Measurements from ENCODE around the gene GDI1. TPM values are rescaled to one million over a fixed set of nuclear protein-coding genes. Genes with fewer than 3 reads are reported as not detected.

GDI1 gene
- total and polyA plus RNA-seq, 10 of the 15 experiments (the other 5 are each of a cell fraction or from before 2014, with no cell fraction given): 0.92 to 102 (median 49.6) TPM

DNA sequence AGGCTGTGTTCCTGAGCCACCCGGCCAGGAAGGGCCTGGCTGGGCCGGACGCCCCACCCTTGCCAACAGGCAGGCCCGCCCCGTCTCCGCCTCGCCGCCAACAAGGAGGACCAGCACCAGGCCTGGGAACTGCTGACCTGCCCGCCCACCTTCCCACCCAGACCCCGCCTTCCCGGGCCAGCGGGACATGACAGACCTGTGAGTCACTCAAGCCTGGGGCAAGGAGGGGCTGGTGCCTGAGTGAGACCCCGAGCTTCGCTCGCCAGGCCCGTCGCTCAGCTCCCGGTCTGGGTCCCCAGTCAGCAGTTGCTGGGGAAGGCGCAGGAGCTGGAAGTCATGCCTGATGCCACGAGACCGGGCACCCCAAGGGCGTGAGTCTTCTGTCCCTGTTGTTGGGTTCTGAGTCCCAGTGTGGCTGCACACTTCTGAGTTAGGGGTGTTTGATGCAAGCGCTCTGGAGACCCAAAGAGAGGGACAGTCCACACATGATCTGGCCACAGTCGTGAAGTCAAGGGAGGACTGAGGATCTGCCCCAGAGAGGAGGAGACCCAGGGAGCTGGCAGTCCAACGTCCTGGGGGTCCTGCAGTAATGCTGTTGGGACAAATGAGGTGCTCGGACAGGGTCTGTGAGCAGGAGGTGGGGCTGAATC, 27.6 kb upstream of the GDI1 start, which contains the start of gene DNASE1L1:
DNASE1L1 (minus strand) TSS at position 33 of the 650 bp plus-strand sequence. CDS start 3,686 bp downstream, outside the sequence.
- DNase-seq (ENCODE audit: low read depth, low spot score) (no peak), ATAC-seq (no peak), FAIRE-seq (no peak)
- no peaks in the 10 kb centered on the region for H4K20me1 ChIP-seq (ENCODE audit: control insufficient read depth, insufficient read depth)
- no peak within 1 kb of the TSS for H3K27ac ChIP-seq (ENCODE audit: control insufficient read depth, insufficient read depth)
- SMC1A ChIA-PET (ENCODE audit: uncharacterized antibody, unreplicated experiment): no interaction called here
- POLR2A ChIA-PET: interaction anchor here (0.6 to 4.6 kb wide), 4 partner anchors 9 to 19 kb away, joined by 3 to 32 read pairs (median 12); partner anchors contain the start of genes ATP6AP1 and RPL10
- in situ Hi-C loops (cut with MboI): no loop called here
- no peak within 1 kb of the TSS for H3K9ac ChIP-seq (ENCODE audit: control insufficient read depth, insufficient read depth, low read length)
- TF ChIP-seq SMC3 (IDR thresholded peaks at IDR 0.05; ENCODE audit: borderline replicate concordance, low read length) (no peak), IRF4 (IDR thresholded peaks at IDR 0.05; ENCODE audit: low read depth, low read length) (no peak), ZNF207 (IDR thresholded peaks at IDR 0.05; ENCODE audit: borderline replicate concordance) (no peak), TBL1XR1 (IDR thresholded peaks at IDR 0.05; ENCODE audit: low read depth, low read length) (no peak), CHD2 (IDR thresholded peaks at IDR 0.05; ENCODE audit: borderline replicate concordance, low read depth, low read length) (no peak)
- no peak within 1 kb of the TSS for H2AFZ ChIP-seq (ENCODE audit: control insufficient read depth, low read depth, low read length)
- no peak within 1 kb of the TSS for H3K4me3 ChIP-seq
- no peaks in the 10 kb centered on the region for H3K4me1 ChIP-seq (ENCODE audit: control insufficient read depth, insufficient read depth, low read length)
- peak within 1 kb of the TSS; percentile 33; the same call in 1 of the 2 replicates for H3K4me2 ChIP-seq (ENCODE audit: control insufficient read depth, insufficient read depth)
- CTCF ChIA-PET: interaction anchor here (2.5 kb wide), 1 partner anchor 10 kb away, joined by 12 read pairs; the partner anchor contains the start of gene RPL10
- intact Hi-C loops (cut with micrococcal nuclease; ENCODE audit: unreplicated experiment): no loop called here
- 17% methylated on average over 24 of the region's 26 CpGs for WGBS (ENCODE audit: insufficient coverage, insufficient replicate concordance, low lambda C conversion rate, missing lambda C conversion rate)
- no peaks in the 10 kb centered on the region for H3K27me3 ChIP-seq (replicated peaks in 1 of 2; ENCODE audit: control insufficient read depth in 2 of 2, insufficient read depth in 2 of 2, low read length in 1 of 2)
- H3K36me3 ChIP-seq (ENCODE audit: control insufficient read depth in 2 of 2, insufficient read depth in 2 of 2, low read length in 1 of 2): no peaks in the 10 kb centered on the region
- no peaks in the 10 kb centered on the region; the same call in 2 of the 3 replicates for H3K9me3 ChIP-seq (replicated peaks; ENCODE audit: control insufficient read depth, insufficient read depth, low read length)
- BruUV-seq (replicated peaks): no TSS peak
- RAD21 ChIA-PET (ENCODE audit: unreplicated experiment): no interaction called here
- H3K79me2 ChIP-seq (ENCODE audit: control insufficient read depth, insufficient read depth, low read length): peaks cover 7% of the 10 kb centered on the region

DNA sequence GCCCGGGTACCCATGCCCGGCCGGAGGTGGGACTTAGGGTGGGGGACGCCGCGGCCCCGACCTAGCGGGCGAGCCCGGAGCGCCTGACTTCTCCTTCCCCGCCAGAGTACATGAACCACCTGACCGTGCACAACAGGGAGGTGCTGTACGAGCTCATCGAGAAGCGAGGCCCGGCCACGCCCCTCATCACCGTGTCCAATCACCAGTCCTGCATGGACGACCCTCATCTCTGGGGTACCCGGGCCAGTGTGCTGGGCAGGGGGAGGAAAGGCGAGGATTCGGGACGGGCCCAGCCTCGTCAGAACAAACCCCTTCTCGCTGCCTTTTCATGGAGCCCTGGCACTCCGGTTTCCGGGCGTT, 25.0 kb upstream of the GDI1 start:
- POLR2A ChIA-PET: interaction anchor here (0.5 to 4.6 kb wide), 11 partner anchors 9 to 79 kb away, joined by 3 to 32 read pairs (median 4); partner anchors contain the start of genes ATP6AP1 and SLC10A3
- CTCF ChIA-PET: interaction anchor here (0.6 to 2.5 kb wide), 4 partner anchors 13 to 115 kb away, joined by 3 to 12 read pairs (median 4); partner anchors contain the start of gene RPL10
- intact Hi-C loops (cut with micrococcal nuclease; ENCODE audit: unreplicated experiment): loop anchor here (2.0 kb wide), 1 partner anchor 67 kb away; the partner anchor contains the start of gene LAGE3
- TF ChIP-seq SUZ12 (IDR thresholded peaks at IDR 0.05; ENCODE audit: unreplicated experiment): no peak
- no peak for TF ChIP-seq ZNF207 (IDR thresholded peaks at IDR 0.05; ENCODE audit: borderline replicate concordance)
- no peak for TF ChIP-seq ZNF622 (IDR thresholded peaks at IDR 0.05)
- TF ChIP-seq, protein P1, sequence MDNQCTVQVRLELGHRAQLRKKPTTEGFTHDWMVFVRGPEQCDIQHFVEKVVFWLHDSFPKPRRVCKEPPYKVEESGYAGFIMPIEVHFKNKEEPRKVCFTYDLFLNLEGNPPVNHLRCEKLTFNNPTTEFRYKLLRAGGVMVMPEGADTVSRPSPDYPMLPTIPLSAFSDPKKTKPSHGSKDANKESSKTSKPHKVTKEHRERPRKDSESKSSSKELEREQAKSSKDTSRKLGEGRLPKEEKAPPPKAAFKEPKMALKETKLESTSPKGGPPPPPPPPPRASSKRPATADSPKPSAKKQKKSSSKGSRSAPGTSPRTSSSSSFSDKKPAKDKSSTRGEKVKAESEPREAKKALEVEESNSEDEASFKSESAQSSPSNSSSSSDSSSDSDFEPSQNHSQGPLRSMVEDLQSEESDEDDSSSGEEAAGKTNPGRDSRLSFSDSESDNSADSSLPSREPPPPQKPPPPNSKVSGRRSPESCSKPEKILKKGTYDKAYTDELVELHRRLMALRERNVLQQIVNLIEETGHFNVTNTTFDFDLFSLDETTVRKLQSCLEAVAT (IDR thresholded peaks at IDR 0.05): no peak
- TF ChIP-seq JUNB (IDR thresholded peaks at IDR 0.05): no peak
- TF ChIP-seq ASH2L (IDR thresholded peaks at IDR 0.05; ENCODE audit: borderline replicate concordance, low read depth): no peak
- TF ChIP-seq, protein P2, sequence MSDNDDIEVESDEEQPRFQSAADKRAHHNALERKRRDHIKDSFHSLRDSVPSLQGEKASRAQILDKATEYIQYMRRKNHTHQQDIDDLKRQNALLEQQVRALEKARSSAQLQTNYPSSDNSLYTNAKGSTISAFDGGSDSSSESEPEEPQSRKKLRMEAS (IDR thresholded peaks at IDR 0.05; ENCODE audit: low read depth, low read length): no peak
- TF ChIP-seq POLR2A (IDR thresholded peaks at IDR 0.05; ENCODE audit: low read depth, low read length): peak; percentile 55; the same call in 1 of the 2 replicates
- TF ChIP-seq USF1 (IDR thresholded peaks at IDR 0.05; ENCODE audit: borderline replicate concordance, extremely low read length, insufficient read depth, low read depth, low read length): no peak
- no peak for TF ChIP-seq KLF5 (IDR thresholded peaks at IDR 0.05; ENCODE audit: partially characterized antibody)

More for the DNA sequence above, 25.0 kb upstream of the GDI1 start:
- Histone ChIP-seq H3K79me2 (ENCODE audit: control insufficient read depth, insufficient read depth, low read length) (peaks cover 7% of the 10 kb centered on the region), H3K27ac (ENCODE audit: control insufficient read depth, insufficient read depth) (peak overlapping the region; percentile 86), H3K9me3 (replicated peaks; ENCODE audit: control insufficient read depth, insufficient read depth, low read length) (no peaks in the 10 kb centered on the region; the same call in 2 of the 3 replicates), H3K4me1 (ENCODE audit: control insufficient read depth, insufficient read depth, low read length) (no peaks in the 10 kb centered on the region), H2AFZ (ENCODE audit: control insufficient read depth, low read depth, low read length) (peak overlapping the region; percentile 29), H3K4me3 (peak overlapping the region; percentile 81), H3K27me3 (replicated peaks in 1 of 2; ENCODE audit: control insufficient read depth in 2 of 2, insufficient read depth in 2 of 2, low read length in 1 of 2) (no peaks in the 10 kb centered on the region), H3K36me3 (ENCODE audit: control insufficient read depth in 2 of 2, insufficient read depth in 2 of 2, low read length in 1 of 2) (no peaks in the 10 kb centered on the region), H4K20me1 (ENCODE audit: control insufficient read depth, insufficient read depth) (no peaks in the 10 kb centered on the region), H3K4me2 (ENCODE audit: control insufficient read depth, insufficient read depth) (peak overlapping the region; percentile 77), H3K9ac (ENCODE audit: control insufficient read depth, insufficient read depth, low read length) (peak overlapping the region; percentile 77)
- SMC1A ChIA-PET (ENCODE audit: uncharacterized antibody, unreplicated experiment): interaction anchor here (1.2 kb wide), 1 partner anchor 12 kb away, joined by 4 read pairs; no protein-coding TSS in a partner anchor
- RAD21 ChIA-PET (ENCODE audit: unreplicated experiment): interaction anchor here (0.8 to 2.1 kb wide), 5 partner anchors 13 to 115 kb away, joined by 3 to 9 read pairs (median 5); partner anchors contain the start of gene SLC10A3
- in situ Hi-C loops (cut with MboI): no loop called here
- BruUV-seq (replicated peaks): no TSS peak
- FAIRE-seq: peak; percentile 59
- DNase-seq (ENCODE audit: low read depth, low spot score): no peak
- 40% methylated on average over 23 of the region's 29 CpGs for WGBS (ENCODE audit: insufficient coverage, insufficient replicate concordance, low lambda C conversion rate, missing lambda C conversion rate)
- ATAC-seq: peak; percentile 93
